ENCODE data around the gene NEK11.
A peak's percentile ranks its signal among the peaks of the same experiment; 100 is the strongest.

The NEK11 gene, protein sequence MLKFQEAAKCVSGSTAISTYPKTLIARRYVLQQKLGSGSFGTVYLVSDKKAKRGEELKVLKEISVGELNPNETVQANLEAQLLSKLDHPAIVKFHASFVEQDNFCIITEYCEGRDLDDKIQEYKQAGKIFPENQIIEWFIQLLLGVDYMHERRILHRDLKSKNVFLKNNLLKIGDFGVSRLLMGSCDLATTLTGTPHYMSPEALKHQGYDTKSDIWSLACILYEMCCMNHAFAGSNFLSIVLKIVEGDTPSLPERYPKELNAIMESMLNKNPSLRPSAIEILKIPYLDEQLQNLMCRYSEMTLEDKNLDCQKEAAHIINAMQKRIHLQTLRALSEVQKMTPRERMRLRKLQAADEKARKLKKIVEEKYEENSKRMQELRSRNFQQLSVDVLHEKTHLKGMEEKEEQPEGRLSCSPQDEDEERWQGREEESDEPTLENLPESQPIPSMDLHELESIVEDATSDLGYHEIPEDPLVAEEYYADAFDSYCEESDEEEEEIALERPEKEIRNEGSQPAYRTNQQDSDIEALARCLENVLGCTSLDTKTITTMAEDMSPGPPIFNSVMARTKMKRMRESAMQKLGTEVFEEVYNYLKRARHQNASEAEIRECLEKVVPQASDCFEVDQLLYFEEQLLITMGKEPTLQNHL

DNA sequence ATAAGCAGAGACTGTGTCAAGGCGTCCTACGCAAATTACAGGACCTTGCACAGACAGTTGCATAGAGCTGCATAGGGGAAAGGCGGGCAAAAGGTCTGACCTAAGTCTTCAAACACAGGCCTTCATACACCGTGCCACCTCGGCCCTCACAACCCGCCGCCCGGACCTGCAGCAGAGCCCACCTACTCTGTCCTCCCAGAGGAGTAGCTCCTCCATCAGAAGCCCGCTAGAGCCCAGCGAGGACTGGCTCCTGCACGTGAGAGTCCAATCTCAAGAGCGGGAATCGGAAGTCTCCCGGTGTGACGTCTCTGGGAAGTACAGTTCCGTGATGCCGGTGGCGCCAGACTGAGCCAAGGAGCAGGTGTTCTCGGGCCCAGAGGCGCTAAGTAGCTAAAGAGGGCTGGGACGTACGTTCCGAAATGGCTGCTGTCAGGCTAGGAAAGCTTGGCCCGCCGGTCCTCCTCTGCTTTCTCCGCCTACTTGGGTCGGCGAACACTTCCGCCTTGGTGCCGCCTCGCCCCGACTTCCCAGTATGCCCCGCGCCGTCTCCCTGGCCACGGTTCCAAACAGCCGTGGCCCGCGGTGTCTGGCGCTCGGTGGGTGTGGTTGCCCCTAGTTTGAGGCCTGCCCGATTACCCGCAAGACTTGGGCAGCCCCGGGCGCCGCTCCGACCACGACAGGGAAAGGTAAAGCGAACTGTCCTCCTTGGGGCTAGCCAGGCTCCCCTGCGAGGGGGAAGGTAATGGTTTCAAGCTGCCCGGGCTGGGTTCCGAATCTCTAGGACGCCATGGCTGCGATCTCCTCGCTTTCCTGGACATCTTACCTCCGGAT lies at the start of gene NEK11, which contains the start of gene ASTE1:
Gene NEK11, plus strand, starts transcription at position 557 of the 831 bp plus-strand sequence. CDS start 2,832 bp downstream, outside the sequence.
Gene ASTE1, minus strand, starts transcription at position 505 of the 831 bp plus-strand sequence. CDS start 1,519 bp downstream, outside the sequence.
- peak; percentile 83 for DNase-seq (ENCODE audit: extremely low spot score)
- ChIA-PET CTCF (no interaction called here), POLR2A (interaction anchor here (0.6 to 1.7 kb wide), 12 partner anchors 10 to 455 kb away, joined by 3 to 9 read pairs (median 3); partner anchors contain the start of genes ATP2C1, NUDT16 and PIK3R4)
- no peak for TF ChIP-seq TARDBP (IDR thresholded peaks at IDR 0.05)
- TF ChIP-seq ELF4 (IDR thresholded peaks at IDR 0.05) = peak; percentile 75
- TF ChIP-seq L3MBTL2 (conservative IDR thresholded peaks at IDR 0.05) = peak; percentile 96

DNA sequence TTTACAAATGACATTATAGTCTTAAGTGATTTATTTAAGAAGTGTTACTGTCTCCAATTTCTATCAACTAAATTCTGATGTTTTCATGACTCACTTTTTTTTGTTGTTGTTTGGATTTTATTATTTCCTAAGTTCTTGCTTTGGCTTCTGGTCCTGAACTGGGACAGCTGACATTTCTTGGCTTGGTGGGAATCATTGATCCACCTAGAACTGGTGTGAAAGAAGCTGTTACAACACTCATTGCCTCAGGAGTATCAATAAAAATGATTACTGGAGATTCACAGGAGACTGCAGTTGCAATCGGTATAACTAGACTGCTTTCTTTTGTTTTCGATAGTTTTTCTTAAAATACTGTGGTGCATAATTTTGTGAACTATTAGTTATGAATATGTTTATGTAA lies 47.6 kb upstream of the NEK11 start:
- ChIA-PET POLR2A (no interaction called here), CTCF (no interaction called here)
- DNase-seq (ENCODE audit: extremely low spot score) = no peak
- TF ChIP-seq HDGF (IDR thresholded peaks at IDR 0.05; ENCODE audit: borderline replicate concordance) (no peak), LEF1 (IDR thresholded peaks at IDR 0.05; ENCODE audit: borderline replicate concordance) (no peak), ELF4 (IDR thresholded peaks at IDR 0.05) (no peak), NFRKB (IDR thresholded peaks at IDR 0.05) (no peak), TARDBP (IDR thresholded peaks at IDR 0.05) (no peak), BHLHE40 (IDR thresholded peaks at IDR 0.05; ENCODE audit: borderline replicate concordance) (no peak), FOXK2 (IDR thresholded peaks at IDR 0.05) (no peak), SP1 (IDR thresholded peaks at IDR 0.05) (no peak), ARNT (IDR thresholded peaks at IDR 0.05) (no peak)
- TF ChIP-seq, protein P1, sequence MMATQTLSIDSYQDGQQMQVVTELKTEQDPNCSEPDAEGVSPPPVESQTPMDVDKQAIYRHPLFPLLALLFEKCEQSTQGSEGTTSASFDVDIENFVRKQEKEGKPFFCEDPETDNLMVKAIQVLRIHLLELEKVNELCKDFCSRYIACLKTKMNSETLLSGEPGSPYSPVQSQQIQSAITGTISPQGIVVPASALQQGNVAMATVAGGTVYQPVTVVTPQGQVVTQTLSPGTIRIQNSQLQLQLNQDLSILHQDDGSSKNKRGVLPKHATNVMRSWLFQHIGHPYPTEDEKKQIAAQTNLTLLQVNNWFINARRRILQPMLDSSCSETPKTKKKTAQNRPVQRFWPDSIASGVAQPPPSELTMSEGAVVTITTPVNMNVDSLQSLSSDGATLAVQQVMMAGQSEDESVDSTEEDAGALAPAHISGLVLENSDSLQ (IDR thresholded peaks at IDR 0.05) = no peak

DNA sequence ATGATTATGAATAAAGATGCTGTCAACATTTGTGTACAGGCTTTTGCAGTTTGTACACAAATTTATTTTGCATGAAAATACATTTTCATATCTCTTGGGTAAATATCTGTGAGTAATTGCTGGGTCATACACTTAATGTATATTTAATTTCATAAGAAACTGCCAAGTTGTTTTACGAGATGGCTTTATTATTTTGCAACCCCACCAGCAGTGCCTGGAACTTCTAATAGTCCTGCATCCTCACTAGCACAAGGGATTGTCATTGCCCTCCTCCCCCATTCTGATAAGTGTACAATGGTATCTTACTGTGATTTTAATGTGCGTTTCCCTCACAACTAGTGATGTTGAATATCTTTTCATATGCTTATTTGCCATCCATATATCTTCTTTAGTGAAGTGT lies 45.2 kb upstream of the NEK11 start:
- CTCF ChIA-PET = no interaction called here
- no peak for DNase-seq (ENCODE audit: extremely low spot score)
- POLR2A ChIA-PET = no interaction called here
- TF ChIP-seq FOXA1 (IDR thresholded peaks at IDR 0.05) (no peak), LEF1 (IDR thresholded peaks at IDR 0.05; ENCODE audit: borderline replicate concordance) (no peak)

DNA sequence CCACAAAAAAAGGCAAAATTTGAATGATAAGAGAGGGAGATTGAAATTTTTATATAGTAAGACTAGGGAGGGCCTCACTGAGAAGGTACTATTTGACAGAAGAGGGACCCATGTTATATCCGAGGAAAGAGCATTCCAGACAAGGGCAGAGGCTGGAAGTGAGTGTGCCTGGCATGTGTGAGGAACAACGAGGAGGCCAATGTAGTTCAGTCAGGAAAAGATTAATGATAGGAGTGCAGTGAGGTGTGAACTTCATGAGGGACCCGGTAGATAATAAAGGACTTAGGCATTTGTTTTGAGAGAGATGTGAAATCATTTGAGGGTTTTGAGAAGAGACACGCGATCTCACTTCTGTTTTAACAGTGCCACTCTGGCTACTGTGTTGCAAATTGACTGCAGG lies 36.4 kb upstream of the NEK11 start:
- ChIA-PET POLR2A (no interaction called here), CTCF (no interaction called here)
- DNase-seq (ENCODE audit: extremely low spot score) = no peak
- TF ChIP-seq SP1 (IDR thresholded peaks at IDR 0.05) = no peak
- no peak for TF ChIP-seq TARDBP (IDR thresholded peaks at IDR 0.05)
- no peak for TF ChIP-seq ELF4 (IDR thresholded peaks at IDR 0.05)
- TF ChIP-seq NFRKB (IDR thresholded peaks at IDR 0.05) = no peak
- TF ChIP-seq BHLHE40 (IDR thresholded peaks at IDR 0.05; ENCODE audit: borderline replicate concordance) = no peak

GRCh38 chr3:130991126-130991525 lies 35.6 kb upstream of the NEK11 start:
- ChIA-PET CTCF (no interaction called here), POLR2A (no interaction called here)

GRCh38 chr3:130992344-130992743 lies 34.3 kb upstream of the NEK11 start:
- TF ChIP-seq TARDBP (IDR thresholded peaks at IDR 0.05) (no peak), NFRKB (IDR thresholded peaks at IDR 0.05) (no peak), BHLHE40 (IDR thresholded peaks at IDR 0.05; ENCODE audit: borderline replicate concordance) (no peak), LEF1 (IDR thresholded peaks at IDR 0.05; ENCODE audit: borderline replicate concordance) (no peak), HDGF (IDR thresholded peaks at IDR 0.05; ENCODE audit: borderline replicate concordance) (no peak), FOXA1 (IDR thresholded peaks at IDR 0.05) (no peak), ELF4 (IDR thresholded peaks at IDR 0.05) (no peak)
- ChIA-PET CTCF (no interaction called here), POLR2A (no interaction called here)
- DNase-seq (ENCODE audit: extremely low spot score) = no peak

More at GRCh38 chr3:130991126-130991525, 35.6 kb upstream of the NEK11 start:
- TF ChIP-seq FOXA1 (IDR thresholded peaks at IDR 0.05) = no peak
- TF ChIP-seq NFRKB (IDR thresholded peaks at IDR 0.05) = no peak
- TF ChIP-seq L3MBTL2 (conservative IDR thresholded peaks at IDR 0.05) = no peak
- no peak for TF ChIP-seq ELF4 (IDR thresholded peaks at IDR 0.05)
- no peak for TF ChIP-seq FOXM1 (IDR thresholded peaks at IDR 0.05; ENCODE audit: borderline replicate concordance)
- TF ChIP-seq BHLHE40 (IDR thresholded peaks at IDR 0.05; ENCODE audit: borderline replicate concordance) = no peak
- no peak for TF ChIP-seq ZNF384 (IDR thresholded peaks at IDR 0.05)
- TF ChIP-seq SUZ12 (IDR thresholded peaks at IDR 0.05) = no peak
- TF ChIP-seq HDGF (IDR thresholded peaks at IDR 0.05; ENCODE audit: borderline replicate concordance) = no peak
- no peak for DNase-seq (ENCODE audit: extremely low spot score)

- POLR2A ChIA-PET = no interaction called here
- no peak for DNase-seq (ENCODE audit: extremely low spot score)
- CTCF ChIA-PET = no interaction called here
- no peak for TF ChIP-seq TARDBP (IDR thresholded peaks at IDR 0.05)
- TF ChIP-seq ARNT (IDR thresholded peaks at IDR 0.05) = no peak
- TF ChIP-seq FOXM1 (IDR thresholded peaks at IDR 0.05; ENCODE audit: borderline replicate concordance) = no peak
- no peak for TF ChIP-seq LEF1 (IDR thresholded peaks at IDR 0.05; ENCODE audit: borderline replicate concordance)
- TF ChIP-seq SP1 (IDR thresholded peaks at IDR 0.05) = no peak
- TF ChIP-seq, protein P1 (IDR thresholded peaks at IDR 0.05) = no peak
- TF ChIP-seq FOXA1 (IDR thresholded peaks at IDR 0.05) = no peak
- TF ChIP-seq L3MBTL2 (conservative IDR thresholded peaks at IDR 0.05) = no peak
- TF ChIP-seq SUZ12 (IDR thresholded peaks at IDR 0.05) = no peak
Measured at GRCh38 chr3:130997289-130997688, 29.4 kb upstream of the NEK11 start.

All from HEK293T (cell line).